ENCODE measurements around the gene PLPP1. TPM values are rescaled to one million over a fixed set of nuclear protein-coding genes. Genes with fewer than 3 reads are reported as not detected.

Gene PLPP1
- total and polyA plus RNA-seq, 7 donors: 22.0 to 81.5 (median 40.6) TPM

- WGBS, 3 donors: 28 to 55% (median 31%) methylated on average over 1 of the region's 1 CpG
- intact Hi-C loops (cut with DNase I): no loop called here
- Histone ChIP-seq H3K27me3 (ENCODE audit: insufficient read depth in 3 of 3, low read length in 2 of 3) (no peaks in the 10 kb centered on the region), H3K36me3 (ENCODE audit: insufficient read depth in 1 of 2, low read depth in 1 of 2) (peaks cover 2 to 32% of the 10 kb centered on the region in 2 donors), H3K27ac (peak overlapping the region; percentile 2), H3K9me3 (no peaks in the 10 kb centered on the region), H3K4me3 (no peak overlapping the region), H3K4me1 (peaks cover 26% of the 10 kb centered on the region)
- TF ChIP-seq CTCF (IDR thresholded peaks at IDR 0.05): no peak
- DNase-seq: no peak
- ATAC-seq: peak in 1 of 4 donors; percentile 21
These were observed 64.5 kb downstream of the PLPP1 start for GRCh38 chr5:55470282-55470681.

- H3K9me3 ChIP-seq: no peaks in the 10 kb centered on the region
- no peaks in the 10 kb centered on the region for H3K27me3 ChIP-seq (ENCODE audit: insufficient read depth in 3 of 3, low read length in 2 of 3)
- peak overlapping the region; percentile 2 for H3K27ac ChIP-seq
- peaks cover 26% of the 10 kb centered on the region for H3K4me1 ChIP-seq
- H3K4me3 ChIP-seq: no peak overlapping the region
- ATAC-seq (peak in 2 of 4 donors; percentile 56 to 59), DNase-seq (no peak)
- no peak for TF ChIP-seq CTCF (IDR thresholded peaks at IDR 0.05)
- peaks cover 2 to 37% of the 10 kb centered on the region in 2 donors for H3K36me3 ChIP-seq (ENCODE audit: insufficient read depth in 1 of 2, low read depth in 1 of 2)
- intact Hi-C loops (cut with DNase I): no loop called here
These were observed 64.9 kb downstream of the PLPP1 start for GRCh38 chr5:55469839-55470238.

GRCh38 chr5:55467862-55468551 lies 66.8 kb downstream of the PLPP1 start:
- WGBS, 3 donors: 67 to 78% (median 76%) methylated on average over 5 of the region's 5 CpGs
- no peak for DNase-seq

GRCh38 chr5:55463613-55464012 lies 71.2 kb downstream of the PLPP1 start:
- no peaks in the 10 kb centered on the region for H3K27me3 ChIP-seq (ENCODE audit: insufficient read depth in 3 of 3, low read length in 2 of 3)
- TF ChIP-seq CTCF (IDR thresholded peaks at IDR 0.05): no peak
- no peak overlapping the region for H3K4me3 ChIP-seq
- no peak for ATAC-seq
- peaks cover 15% of the 10 kb centered on the region for H3K4me1 ChIP-seq
- H3K27ac ChIP-seq: no peak overlapping the region
- 76 to 96% (median 78%) methylated on average over 3 of the region's 3 CpGs for WGBS, 3 donors
- peaks cover 0 to 34% of the 10 kb centered on the region in 2 donors for H3K36me3 ChIP-seq (ENCODE audit: insufficient read depth in 1 of 2, low read depth in 1 of 2)
- H3K9me3 ChIP-seq: no peaks in the 10 kb centered on the region
- no peak for DNase-seq
- intact Hi-C loops (cut with DNase I): no loop called here

More at GRCh38 chr5:55467862-55468551, 66.8 kb downstream of the PLPP1 start:
- ATAC-seq: no peak
- peak overlapping the region; percentile 38 for H3K27ac ChIP-seq
- H3K4me3 ChIP-seq: no peak overlapping the region
- intact Hi-C loops (cut with DNase I): no loop called here
- peaks cover 26% of the 10 kb centered on the region for H3K4me1 ChIP-seq
- no peaks in the 10 kb centered on the region for H3K27me3 ChIP-seq (ENCODE audit: insufficient read depth in 3 of 3, low read length in 2 of 3)
- no peaks in the 10 kb centered on the region for H3K9me3 ChIP-seq
- no peak for TF ChIP-seq CTCF (IDR thresholded peaks at IDR 0.05)
- peaks cover 0 to 44% of the 10 kb centered on the region in 2 donors for H3K36me3 ChIP-seq (ENCODE audit: insufficient read depth in 1 of 2, low read depth in 1 of 2)

- H3K36me3 ChIP-seq (ENCODE audit: insufficient read depth in 1 of 2, low read depth in 1 of 2): peaks cover 0 to 5% of the 10 kb centered on the region in 2 donors
- TF ChIP-seq CTCF (IDR thresholded peaks at IDR 0.05): no peak
- no peaks in the 10 kb centered on the region for H3K27me3 ChIP-seq (ENCODE audit: insufficient read depth in 3 of 3, low read length in 2 of 3)
- 66 to 95% (median 94%) methylated on average over 2 of the region's 2 CpGs for WGBS, 3 donors
- no peak for DNase-seq
- intact Hi-C loops (cut with DNase I): no loop called here
- no peak for ATAC-seq
- no peaks in the 10 kb centered on the region for H3K9me3 ChIP-seq
- H3K4me1 ChIP-seq: peaks cover 9% of the 10 kb centered on the region
- H3K4me3 ChIP-seq: no peak overlapping the region
- H3K27ac ChIP-seq: no peak overlapping the region
These were observed 75.2 kb downstream of the PLPP1 start for GRCh38 chr5:55459572-55459971.
